Thyroid gland (tissue), 4 donors: ENCODE measurements around the gene ZNF507. TPM values are rescaled to one million over a fixed set of nuclear protein-coding genes. Genes with fewer than 3 reads are reported as not detected.

Source experiments
- DNase-seq, 2 donors: peaks; one replicate each; pipeline ENCODE4 v3.0.0-alpha.2; 2019
- H3K27ac ChIP-seq, 3 donors: fragments of 200-600 bp; sonication (generic); 1 replicate in 2 of 3; 2 replicates in 1 of 3; pipeline ENCODE4 v1.5.1; 2016 to 2019; ENCODE audit warnings: mild to moderate bottlenecking in 1 of 3, moderate library complexity in 1 of 3
- H3K27me3 ChIP-seq: fragments of 200-600 bp; sonication (generic); one replicate; pipeline ENCODE4 v1.5.1; 2019
- H3K36me3 ChIP-seq, 2 donors: fragments of 200-600 bp; sonication (generic); one replicate each; pipeline ENCODE4 v1.5.1; 2016 to 2019
- H3K4me1 ChIP-seq, 2 donors: fragments of 200-600 bp; sonication (generic); one replicate each; pipeline ENCODE4 v1.5.1; 2017 to 2019
- H3K4me3 ChIP-seq, 3 donors: fragments of 200-600 bp; sonication (generic); replicated peaks in 1 of 3; 1 replicate in 2 of 3; 2 replicates in 1 of 3; pipeline ENCODE4 v1.5.1; 2016; ENCODE audit warnings: mild to moderate bottlenecking in 1 of 3
- H3K9me3 ChIP-seq: fragments of 200-600 bp; sonication (generic); one replicate; pipeline ENCODE4 v1.5.1; 2017
- POLR2A ChIP-seq, 2 donors: fragments of 450-650 bp; IDR thresholded peaks; one replicate each; pipeline ENCODE4 v1.6.1; 2017; ENCODE audit warnings: antibody characterized with exemption in 2 of 2, mild to moderate bottlenecking in 2 of 2, moderate library complexity in 1 of 2
- WGBS, 2 donors: methylation state at CpG; one replicate each; pipeline ENCODE4 v1.1.5; 2017; 5-methylcytosine and 5-hydroxymethylcytosine counted together
- intact Hi-C: fragments of 100-400 bp; cut with DNase I; formaldehyde crosslinking; loops from one replicate; pipeline ENCODE4 v1.15.1; 2023
- total RNA-seq, 4 donors: library from RNA; depleted of rRNA; stranded (reverse); fragments of >200 nt; gene quantifications; one replicate each; pipeline ENCODE4 v1.2.3, GENCODE V29; 2016
- TF ChIP-seq, protein P1 (sequence below), 6 experiments: fragments of 200-600 bp in 3 of 6; fragments of 450-650 bp in 3 of 6; sonication (generic) in 3 of 6; IDR thresholded peaks; one replicate each; pipeline ENCODE4 v1.5.1; 2016 to 2019; ENCODE audit warnings: antibody characterized with exemption in 6 of 6, mild to moderate bottlenecking in 2 of 6, inconsistent platforms in 1 of 6, moderate library complexity in 1 of 6

Gene ZNF507
- total RNA-seq, 4 donors from 2014 or later = 28.6 to 46.9 (median 38.0) TPM

DNA sequence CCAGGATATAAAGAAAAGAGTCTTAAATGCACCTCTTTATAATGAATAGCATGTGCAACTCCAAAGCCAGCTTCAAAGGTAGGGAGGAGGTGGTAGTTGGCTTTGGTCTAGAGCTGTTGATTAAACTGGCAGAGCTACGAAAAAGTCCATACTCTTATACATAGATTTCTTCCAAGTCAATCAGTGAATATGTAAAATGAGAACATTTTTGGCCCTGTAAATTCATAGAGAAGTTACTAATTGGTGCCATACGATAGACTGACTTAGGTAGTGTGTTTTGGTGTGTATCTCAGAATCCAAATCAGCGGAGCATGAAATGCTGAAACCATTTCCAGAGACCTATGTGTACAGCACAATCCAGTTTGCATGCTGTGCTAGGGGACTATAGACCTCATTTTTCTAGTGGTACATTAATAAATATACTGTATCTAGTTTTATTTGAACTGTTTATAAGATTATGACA, 43.0 kb downstream of the ZNF507 start:
- no peak for TF ChIP-seq POLR2A (IDR thresholded peaks at IDR 0.05)
- TF ChIP-seq, protein P1, sequence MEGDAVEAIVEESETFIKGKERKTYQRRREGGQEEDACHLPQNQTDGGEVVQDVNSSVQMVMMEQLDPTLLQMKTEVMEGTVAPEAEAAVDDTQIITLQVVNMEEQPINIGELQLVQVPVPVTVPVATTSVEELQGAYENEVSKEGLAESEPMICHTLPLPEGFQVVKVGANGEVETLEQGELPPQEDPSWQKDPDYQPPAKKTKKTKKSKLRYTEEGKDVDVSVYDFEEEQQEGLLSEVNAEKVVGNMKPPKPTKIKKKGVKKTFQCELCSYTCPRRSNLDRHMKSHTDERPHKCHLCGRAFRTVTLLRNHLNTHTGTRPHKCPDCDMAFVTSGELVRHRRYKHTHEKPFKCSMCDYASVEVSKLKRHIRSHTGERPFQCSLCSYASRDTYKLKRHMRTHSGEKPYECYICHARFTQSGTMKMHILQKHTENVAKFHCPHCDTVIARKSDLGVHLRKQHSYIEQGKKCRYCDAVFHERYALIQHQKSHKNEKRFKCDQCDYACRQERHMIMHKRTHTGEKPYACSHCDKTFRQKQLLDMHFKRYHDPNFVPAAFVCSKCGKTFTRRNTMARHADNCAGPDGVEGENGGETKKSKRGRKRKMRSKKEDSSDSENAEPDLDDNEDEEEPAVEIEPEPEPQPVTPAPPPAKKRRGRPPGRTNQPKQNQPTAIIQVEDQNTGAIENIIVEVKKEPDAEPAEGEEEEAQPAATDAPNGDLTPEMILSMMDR (IDR thresholded peaks at IDR 0.05) = no peak
- intact Hi-C loops = no loop called here
- Histone ChIP-seq H3K36me3 (peaks cover 0 to 5% of the 10 kb centered on the region in 2 donors), H3K4me1 (no peaks in the 10 kb centered on the region), H3K27me3 (no peaks in the 10 kb centered on the region), H3K27ac (no peak overlapping the region), H3K4me3 (no peak overlapping the region), H3K9me3 (no peaks in the 10 kb centered on the region)
- WGBS, 2 donors = 85 to 88% methylated on average over 3 of the region's 3 CpGs
- no peak for DNase-seq

- intact Hi-C loops = no loop called here
- no peak overlapping the region for H3K27ac ChIP-seq
- WGBS, 2 donors = 93 to 94% methylated on average over 3 of the region's 3 CpGs
Measured at GRCh38 chr19:32392901-32393300, 47.5 kb downstream of the ZNF507 start.

DNA sequence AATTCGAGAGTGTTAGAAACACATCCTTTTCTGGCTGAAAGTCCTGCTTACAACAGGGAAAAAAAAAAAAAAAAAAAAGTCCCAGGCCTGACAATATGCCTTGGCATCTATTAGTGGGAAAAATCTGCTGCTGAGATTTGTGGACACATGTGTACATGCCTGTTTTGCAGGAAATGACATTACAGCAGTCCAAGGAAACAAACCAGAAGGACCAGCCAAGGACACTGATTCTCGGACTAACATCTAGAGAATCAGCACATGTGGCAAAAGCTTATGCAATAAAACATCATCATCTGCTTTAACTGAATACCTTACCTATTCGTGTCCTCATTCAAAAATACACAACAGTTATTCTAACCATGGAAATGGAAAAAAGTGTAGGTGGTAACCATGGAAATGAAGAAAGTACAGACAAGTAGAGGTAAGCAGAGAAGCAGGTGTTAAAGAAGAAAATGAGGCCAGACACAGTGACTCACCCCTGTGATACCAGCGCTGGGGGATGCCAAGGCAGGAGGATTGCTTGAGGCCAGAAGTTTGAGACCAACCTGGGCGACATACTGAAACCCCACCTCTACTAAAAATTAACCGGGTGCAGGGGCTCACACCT, 50.7 kb downstream of the ZNF507 start:
- Histone ChIP-seq H3K27me3 (no peaks in the 10 kb centered on the region), H3K27ac (no peak overlapping the region), H3K9me3 (no peaks in the 10 kb centered on the region), H3K4me3 (no peak overlapping the region), H3K36me3 (no peaks in the 10 kb centered on the region), H3K4me1 (no peaks in the 10 kb centered on the region)
- no peak for DNase-seq
- 87 to 93% methylated on average over 6 of the region's 6 CpGs for WGBS, 2 donors
- no peak for TF ChIP-seq POLR2A (IDR thresholded peaks at IDR 0.05)
- TF ChIP-seq, protein P1 (IDR thresholded peaks at IDR 0.05) = no peak
- intact Hi-C loops = no loop called here

More at GRCh38 chr19:32392901-32393300, 47.5 kb downstream of the ZNF507 start:
- no peak for TF ChIP-seq POLR2A (IDR thresholded peaks at IDR 0.05)
- TF ChIP-seq, protein P1 (IDR thresholded peaks at IDR 0.05) = no peak
- Histone ChIP-seq H3K36me3 (no peaks in the 10 kb centered on the region), H3K4me1 (no peaks in the 10 kb centered on the region), H3K27me3 (no peaks in the 10 kb centered on the region), H3K4me3 (no peak overlapping the region), H3K9me3 (no peaks in the 10 kb centered on the region)
- DNase-seq = no peak

DNA sequence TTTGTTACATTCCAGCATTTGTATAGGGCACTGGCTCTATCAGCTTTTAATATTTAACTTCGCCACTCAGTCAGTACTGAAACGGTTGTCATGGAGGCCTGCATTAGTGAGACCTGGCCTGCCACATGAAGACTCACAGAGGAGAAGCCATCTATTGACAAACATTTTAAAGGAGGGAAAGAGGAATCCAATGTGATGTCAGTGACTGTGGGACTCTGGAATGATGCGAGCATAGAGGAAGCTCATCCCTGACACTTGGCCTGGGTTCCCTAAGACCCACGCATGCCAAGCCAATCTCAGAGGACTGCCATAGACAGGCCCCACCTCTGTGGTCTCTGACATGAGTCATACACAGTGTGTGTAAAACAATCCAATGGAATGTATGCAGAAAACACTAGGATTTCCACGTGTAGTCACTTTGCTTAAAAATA, 52.3 kb downstream of the ZNF507 start:
- no peak overlapping the region for H3K4me3 ChIP-seq
- intact Hi-C loops = no loop called here
- 80 to 92% methylated on average over 5 of the region's 5 CpGs for WGBS, 2 donors

DNA sequence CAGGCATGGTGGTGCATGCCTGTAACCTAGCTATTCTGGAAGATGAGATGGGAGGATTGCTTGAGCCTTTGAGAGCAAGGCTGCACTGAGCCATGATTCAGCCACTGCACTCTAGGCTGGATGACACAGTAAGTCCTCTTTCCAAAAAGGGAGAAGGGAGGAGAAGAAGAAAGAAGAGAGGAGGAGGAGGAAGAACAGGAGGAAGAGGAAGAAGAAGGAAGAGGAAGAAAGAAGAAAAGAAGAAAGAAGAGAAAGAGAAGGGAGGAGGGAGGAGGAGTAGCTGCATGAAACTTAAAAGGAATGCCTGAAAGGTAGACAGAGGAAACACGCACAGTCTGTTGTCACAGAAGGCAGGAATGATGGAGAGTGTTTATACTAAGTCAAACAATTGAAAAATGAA, 56.6 kb downstream of the ZNF507 start:
- no peak for DNase-seq
- WGBS, 2 donors = 90 to 93% methylated on average over 1 of the region's 1 CpG
- intact Hi-C loops = loop anchor here (10.0 kb wide), 1 partner anchor 57 kb away; the partner anchor contains the start of gene ZNF507
- Histone ChIP-seq H3K4me3 (no peak overlapping the region), H3K27ac (no peak overlapping the region), H3K9me3 (no peaks in the 10 kb centered on the region), H3K36me3 (no peaks in the 10 kb centered on the region), H3K4me1 (peaks cover 13 to 17% of the 10 kb centered on the region in 2 donors), H3K27me3 (no peaks in the 10 kb centered on the region)
- TF ChIP-seq, protein P1 (IDR thresholded peaks at IDR 0.05) = no peak
- no peak for TF ChIP-seq POLR2A (IDR thresholded peaks at IDR 0.05)

More for the DNA sequence above, 52.3 kb downstream of the ZNF507 start:
- Histone ChIP-seq H3K27me3 (no peaks in the 10 kb centered on the region), H3K27ac (no peak overlapping the region), H3K36me3 (no peaks in the 10 kb centered on the region), H3K4me1 (no peaks in the 10 kb centered on the region), H3K9me3 (no peaks in the 10 kb centered on the region)
- no peak for TF ChIP-seq POLR2A (IDR thresholded peaks at IDR 0.05)
- TF ChIP-seq, protein P1 (IDR thresholded peaks at IDR 0.05) = no peak
- no peak for DNase-seq
